Mesendoderm (in vitro differentiated cells): ENCODE data around the gene PCSK5.
A peak's percentile ranks its signal among the peaks of the same experiment; 100 is the strongest.

Experiments used
- DNase-seq: peaks from one replicate; pipeline ENCODE4 v3.0.0; 2013
- H2AK5ac ChIP-seq: 2 replicates; pipeline ENCODE4 v1.6.1; 2013; ENCODE audit warnings: low read length, inconsistent platforms
- H2BK120ac ChIP-seq: 2 replicates; pipeline ENCODE4 v1.6.1; 2013; ENCODE audit warnings: low read depth, mild to moderate bottlenecking, low read length, moderate library complexity, mixed read lengths
- H2BK15ac ChIP-seq: replicated peaks from 2 replicates; pipeline ENCODE4 v1.6.1; 2013; ENCODE audit warnings: low read depth, mild to moderate bottlenecking, moderate library complexity
- H2BK5ac ChIP-seq: 2 replicates; pipeline ENCODE4 v1.6.1; 2013; ENCODE audit warnings: low read length, inconsistent platforms
- H3K18ac ChIP-seq: 2 replicates; pipeline ENCODE4 v1.6.1; 2013; ENCODE audit warnings: mild to moderate bottlenecking, low read length, mixed read lengths
- H3K23ac ChIP-seq: one replicate; pipeline ENCODE4 v1.6.1; 2013; ENCODE audit warnings: low read length
- H3K27ac ChIP-seq: 2 replicates; pipeline ENCODE4 v1.5.1; 2013; ENCODE audit warnings: low read depth, mild to moderate bottlenecking, inconsistent platforms, low read length, moderate library complexity
- H3K27me3 ChIP-seq: 2 replicates; pipeline ENCODE4 v1.6.1; 2013; ENCODE audit warnings: low read length, control low read depth, mild to moderate bottlenecking, inconsistent platforms; ENCODE audit not compliant: insufficient read depth, poor library complexity
- H3K36me3 ChIP-seq: 2 replicates; pipeline ENCODE4 v1.6.1; 2013; ENCODE audit warnings: low read length, inconsistent platforms; ENCODE audit not compliant: control insufficient read depth, insufficient read depth
- H3K4ac ChIP-seq: one replicate; pipeline ENCODE4 v1.6.1; 2013; ENCODE audit warnings: low read depth, mild to moderate bottlenecking, low read length, moderate library complexity
- H3K4me1 ChIP-seq: 2 replicates; pipeline ENCODE4 v1.6.1; 2013; ENCODE audit warnings: low read depth, low read length, inconsistent platforms; ENCODE audit not compliant: control insufficient read depth
- H3K4me2 ChIP-seq: 2 replicates; pipeline ENCODE4 v1.6.1; 2013; ENCODE audit warnings: low read length
- H3K4me3 ChIP-seq: 2 replicates; pipeline ENCODE4 v1.5.1; 2013; ENCODE audit warnings: mild to moderate bottlenecking, low read length
- H3K56ac ChIP-seq: one replicate; pipeline ENCODE4 v1.6.1; 2013; ENCODE audit warnings: low read length
- H3K79me1 ChIP-seq: 2 replicates; pipeline ENCODE4 v1.6.1; 2013; ENCODE audit warnings: low read length, inconsistent platforms
- H3K79me2 ChIP-seq: 2 replicates; pipeline ENCODE4 v1.6.1; 2013; ENCODE audit warnings: mild to moderate bottlenecking, low read length; ENCODE audit not compliant: control insufficient read depth, insufficient read depth
- H3K9ac ChIP-seq: 2 replicates; pipeline ENCODE4 v1.6.1; 2013; ENCODE audit warnings: low read length, inconsistent platforms
- H4K5ac ChIP-seq: one replicate; pipeline ENCODE4 v1.6.1; 2013; ENCODE audit warnings: low read length
- H4K8ac ChIP-seq: one replicate; pipeline ENCODE4 v1.6.1; 2013; ENCODE audit warnings: low read depth, mild to moderate bottlenecking, control low read depth, low read length, moderate library complexity
- WGBS: extraction: QIAGEN DNeasy Blood & Tissue Kit; methylation state at CpG from one replicate; pipeline ENCODE4 v1.1.7; 2013; ENCODE audit warnings: low lambda C conversion rate, missing lambda C conversion rate; ENCODE audit not compliant: insufficient coverage; ENCODE audit errors: extremely low coverage; 5-methylcytosine and 5-hydroxymethylcytosine counted together

Gene PCSK5

DNA sequence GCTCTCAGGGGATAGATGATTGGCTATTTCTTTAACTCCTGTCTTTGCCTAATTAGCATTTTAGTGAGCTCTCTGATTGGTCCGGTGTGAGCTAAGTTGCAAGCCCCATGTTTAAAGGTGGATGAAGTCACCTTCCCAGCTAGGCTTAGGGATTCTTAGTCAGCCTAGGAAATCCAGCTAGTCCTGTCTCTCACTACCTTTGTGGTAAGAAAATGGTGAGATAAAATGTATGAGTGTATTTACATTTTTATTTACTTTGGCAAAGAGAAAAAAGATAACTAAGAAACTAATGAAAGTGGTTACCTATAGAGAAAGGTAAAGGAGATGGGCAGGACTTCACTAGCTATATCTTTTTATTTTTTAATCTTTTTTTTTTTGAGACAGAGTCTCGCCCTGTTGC lies 357.0 kb downstream of the PCSK5 start:
- no CpG with 5 or more reads among the region's 2 CpGs for WGBS
- no peaks in the 10 kb centered on the region for H3K4me1 ChIP-seq
- H3K9ac ChIP-seq, result no peak overlapping the region

GRCh38 chr9:76249309-76249708 lies 358.8 kb downstream of the PCSK5 start:
- H3K27ac ChIP-seq, result no peak overlapping the region
- no peaks in the 10 kb centered on the region for H3K4me1 ChIP-seq
- DNase-seq, result no peak
- no peak overlapping the region for H3K9ac ChIP-seq
- no peaks in the 10 kb centered on the region for H3K79me1 ChIP-seq
- no peak overlapping the region for H3K23ac ChIP-seq
- no peak overlapping the region for H3K4me2 ChIP-seq
- no peak overlapping the region for H2BK5ac ChIP-seq
- H3K56ac ChIP-seq, result no peak overlapping the region
- no peak overlapping the region for H4K5ac ChIP-seq
- H3K4ac ChIP-seq, result no peak overlapping the region
- no peaks in the 10 kb centered on the region for H3K27me3 ChIP-seq
- H3K79me2 ChIP-seq, result no peaks in the 10 kb centered on the region
- no peaks in the 10 kb centered on the region for H3K36me3 ChIP-seq
- no peak overlapping the region for H2AK5ac ChIP-seq
- no peak overlapping the region for H2BK15ac ChIP-seq
- no peak overlapping the region for H4K8ac ChIP-seq
- no peak overlapping the region for H2BK120ac ChIP-seq
- no peak overlapping the region for H3K18ac ChIP-seq
- no peak overlapping the region for H3K4me3 ChIP-seq

More for the DNA sequence above, 357.0 kb downstream of the PCSK5 start:
- DNase-seq, result no peak
- Histone ChIP-seq H3K4me3 (no peak overlapping the region), H3K27me3 (no peaks in the 10 kb centered on the region), H4K8ac (no peak overlapping the region), H3K79me2 (no peaks in the 10 kb centered on the region), H3K56ac (no peak overlapping the region), H3K4ac (no peak overlapping the region), H3K4me2 (no peak overlapping the region), H2BK15ac (no peak overlapping the region), H3K36me3 (no peaks in the 10 kb centered on the region), H2AK5ac (no peak overlapping the region), H2BK5ac (no peak overlapping the region), H3K18ac (no peak overlapping the region), H2BK120ac (no peak overlapping the region), H3K23ac (no peak overlapping the region), H3K27ac (no peak overlapping the region), H3K79me1 (no peaks in the 10 kb centered on the region), H4K5ac (no peak overlapping the region)

DNA sequence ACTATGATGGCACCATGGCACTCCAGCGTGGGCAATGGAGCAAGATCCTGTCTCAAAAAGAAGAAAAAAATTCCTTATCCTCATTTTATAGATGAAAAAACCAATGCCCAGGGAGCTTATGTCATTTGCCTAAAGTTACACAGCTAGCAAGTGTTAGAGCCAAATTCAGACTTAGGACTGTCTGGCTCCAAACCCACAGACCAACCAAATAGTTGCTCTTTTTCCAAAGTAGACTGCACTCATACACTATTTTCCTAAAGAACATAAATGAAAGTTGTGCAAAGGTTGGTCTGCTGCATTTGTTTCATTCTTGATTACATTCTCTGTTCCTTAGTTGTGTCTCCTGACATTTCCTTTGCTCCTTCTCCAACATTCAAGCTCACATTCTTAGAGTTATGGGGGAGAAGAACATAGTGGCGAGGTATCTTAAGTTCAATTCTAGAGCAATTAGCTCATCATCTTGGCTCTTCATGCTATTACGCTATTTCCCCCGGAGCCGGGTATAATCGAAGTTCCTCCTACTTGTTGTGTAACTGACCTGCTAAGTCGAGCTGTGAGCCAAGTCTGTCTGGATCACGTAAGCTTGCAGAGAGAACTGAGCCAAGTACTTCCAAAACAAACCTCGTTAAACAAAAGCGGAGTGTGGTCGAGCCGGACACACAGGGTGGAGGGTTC lies 365.4 kb downstream of the PCSK5 start:
- Histone ChIP-seq H2BK120ac (no peak overlapping the region), H3K27ac (no peak overlapping the region), H3K4me2 (no peak overlapping the region), H3K27me3 (no peaks in the 10 kb centered on the region), H4K5ac (no peak overlapping the region), H3K23ac (no peak overlapping the region), H2AK5ac (no peak overlapping the region), H2BK5ac (no peak overlapping the region), H3K79me2 (no peaks in the 10 kb centered on the region), H3K36me3 (no peaks in the 10 kb centered on the region), H3K4ac (no peak overlapping the region), H3K9ac (no peak overlapping the region), H3K4me1 (no peaks in the 10 kb centered on the region), H3K18ac (no peak overlapping the region), H2BK15ac (no peak overlapping the region), H4K8ac (no peak overlapping the region), H3K79me1 (no peaks in the 10 kb centered on the region), H3K56ac (no peak overlapping the region), H3K4me3 (no peak overlapping the region)
- WGBS, result no CpG with 5 or more reads among the region's 12 CpGs
- no peak for DNase-seq

GRCh38 chr9:76257311-76257710 lies 366.8 kb downstream of the PCSK5 start:
- no peak for DNase-seq
- H3K4ac ChIP-seq, result no peak overlapping the region
- H3K4me2 ChIP-seq, result no peak overlapping the region
- H3K36me3 ChIP-seq, result no peaks in the 10 kb centered on the region
- no peaks in the 10 kb centered on the region for H3K4me1 ChIP-seq
- H2BK15ac ChIP-seq, result no peak overlapping the region
- no peak overlapping the region for H2BK120ac ChIP-seq
- no peak overlapping the region for H3K56ac ChIP-seq
- H2AK5ac ChIP-seq, result no peak overlapping the region
- no peaks in the 10 kb centered on the region for H3K79me1 ChIP-seq
- H3K27me3 ChIP-seq, result no peaks in the 10 kb centered on the region
- H3K9ac ChIP-seq, result no peak overlapping the region
- H3K79me2 ChIP-seq, result no peaks in the 10 kb centered on the region
- H3K23ac ChIP-seq, result no peak overlapping the region
- H4K5ac ChIP-seq, result no peak overlapping the region
- no peak overlapping the region for H2BK5ac ChIP-seq
- H3K4me3 ChIP-seq, result no peak overlapping the region
- no peak overlapping the region for H3K18ac ChIP-seq
- no CpG with 5 or more reads among the region's 7 CpGs for WGBS
- H4K8ac ChIP-seq, result no peak overlapping the region
- no peak overlapping the region for H3K27ac ChIP-seq

DNA sequence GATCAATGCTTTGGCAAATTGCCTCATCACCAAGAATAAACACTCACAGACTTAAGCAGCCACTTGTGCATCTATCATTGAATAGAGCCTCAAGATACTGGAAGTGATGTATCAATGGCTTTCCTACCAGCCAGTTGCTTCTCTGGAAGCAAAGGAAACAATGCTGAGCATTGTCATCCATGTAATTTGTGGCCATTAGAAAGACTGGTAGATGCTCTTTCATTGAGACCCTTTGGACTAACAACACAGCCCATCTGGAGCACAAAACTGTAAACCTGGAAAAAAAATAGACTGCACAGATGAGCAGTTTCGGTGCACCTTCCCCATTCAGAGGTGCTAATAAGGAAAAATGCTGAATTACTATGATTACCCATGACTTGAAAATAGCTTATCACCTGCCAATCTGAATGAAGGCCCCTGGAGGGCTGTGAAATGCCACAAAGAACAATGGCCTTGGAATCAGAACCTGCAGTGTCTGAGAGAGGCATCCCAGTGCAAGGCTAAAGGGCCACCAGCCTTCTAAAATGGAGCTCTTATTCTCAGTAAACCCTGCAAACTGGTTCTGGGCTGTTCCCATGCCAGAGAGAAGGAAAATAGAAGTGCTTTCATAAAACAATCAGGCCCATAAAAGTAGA lies 376.3 kb downstream of the PCSK5 start:
- Histone ChIP-seq H3K4me3 (no peak overlapping the region), H3K79me2 (no peaks in the 10 kb centered on the region), H3K9ac (no peak overlapping the region), H3K4me2 (no peak overlapping the region), H3K4ac (no peak overlapping the region), H3K79me1 (no peaks in the 10 kb centered on the region), H2BK15ac (no peak overlapping the region), H3K23ac (no peak overlapping the region), H3K36me3 (no peaks in the 10 kb centered on the region), H4K5ac (no peak overlapping the region), H3K27ac (peak overlapping the region; percentile 51), H2BK120ac (no peak overlapping the region), H3K4me1 (no peaks in the 10 kb centered on the region), H2BK5ac (no peak overlapping the region), H3K18ac (no peak overlapping the region), H3K56ac (no peak overlapping the region), H3K27me3 (no peaks in the 10 kb centered on the region), H4K8ac (no peak overlapping the region), H2AK5ac (no peak overlapping the region)
- no CpG with 5 or more reads among the region's 1 CpG for WGBS
- DNase-seq, result peak; percentile 88

DNA sequence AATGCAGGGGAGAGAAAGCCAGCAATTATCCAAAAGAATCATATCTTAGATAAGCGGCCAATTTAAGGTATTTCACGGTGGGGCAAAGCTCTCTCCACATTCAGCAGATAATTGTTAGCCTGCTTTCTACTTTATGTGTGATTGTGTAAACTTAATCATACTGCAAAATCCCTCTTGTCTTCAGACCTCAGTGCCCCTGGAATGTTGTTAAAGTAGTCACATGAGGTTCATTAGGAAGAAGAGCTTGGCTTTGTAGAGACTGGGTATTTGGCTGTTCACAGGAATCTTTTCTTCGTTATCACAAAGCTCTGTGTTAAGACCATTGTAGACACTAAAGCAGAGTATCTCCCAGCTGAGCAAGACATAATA lies 376.8 kb downstream of the PCSK5 start:
- no peak overlapping the region for H2AK5ac ChIP-seq
- H3K4me1 ChIP-seq, result no peaks in the 10 kb centered on the region
- H3K36me3 ChIP-seq, result no peaks in the 10 kb centered on the region
- H2BK120ac ChIP-seq, result no peak overlapping the region
- H3K23ac ChIP-seq, result no peak overlapping the region
- no peak overlapping the region for H3K4me3 ChIP-seq
- no peak overlapping the region for H3K4ac ChIP-seq
- peak; percentile 85 for DNase-seq
- H3K4me2 ChIP-seq, result no peak overlapping the region
- H3K9ac ChIP-seq, result no peak overlapping the region
- no CpG with 5 or more reads among the region's 3 CpGs for WGBS
- H3K27ac ChIP-seq, result peak overlapping the region; percentile 51
- H3K27me3 ChIP-seq, result no peaks in the 10 kb centered on the region
- no peak overlapping the region for H4K5ac ChIP-seq
- H3K79me1 ChIP-seq, result no peaks in the 10 kb centered on the region
- no peaks in the 10 kb centered on the region for H3K79me2 ChIP-seq
- H3K56ac ChIP-seq, result no peak overlapping the region
- no peak overlapping the region for H2BK15ac ChIP-seq
- H4K8ac ChIP-seq, result no peak overlapping the region
- no peak overlapping the region for H2BK5ac ChIP-seq
- H3K18ac ChIP-seq, result no peak overlapping the region
